B cell (primary cell): Measurements from ENCODE around the gene ZNF804B.

ENCODE experiments used
- EZH2 ChIP-seq: IDR thresholded peaks from 2 replicates; pipeline ENCODE4 v1.6.1; 2012; ENCODE audit warnings: borderline replicate concordance, low read depth, mild to moderate bottlenecking, moderate library complexity, low read length; ENCODE audit not compliant: insufficient read depth, poor library complexity, severe bottlenecking
- TF ChIP-seq, protein P1 (sequence below): fragments of 200-600 bp; IDR thresholded peaks from one replicate; pipeline ENCODE4 v1.8.0; 2022; ENCODE audit warnings: antibody characterized with exemption, mild to moderate bottlenecking

DNA sequence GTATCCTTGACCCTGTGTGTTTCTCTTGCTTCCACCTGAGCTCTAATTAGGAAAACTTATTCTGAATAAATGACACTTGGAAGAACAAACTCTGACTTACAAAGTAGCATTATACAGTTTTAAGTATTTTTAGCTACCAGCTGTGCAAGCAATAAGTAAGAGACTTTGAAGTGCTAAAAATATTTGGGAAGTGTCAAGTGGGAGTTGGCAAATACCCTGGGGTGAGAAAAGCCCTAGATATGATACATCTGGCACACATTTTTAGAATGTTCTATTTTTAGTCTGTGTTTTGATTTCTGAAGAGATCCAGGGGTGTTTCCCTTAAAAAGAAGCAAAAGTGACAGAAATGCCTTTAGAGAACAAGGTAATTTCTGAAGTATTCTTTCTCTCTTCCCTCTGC, 168.8 kb downstream of the ZNF804B start:
- TF ChIP-seq, protein P1, sequence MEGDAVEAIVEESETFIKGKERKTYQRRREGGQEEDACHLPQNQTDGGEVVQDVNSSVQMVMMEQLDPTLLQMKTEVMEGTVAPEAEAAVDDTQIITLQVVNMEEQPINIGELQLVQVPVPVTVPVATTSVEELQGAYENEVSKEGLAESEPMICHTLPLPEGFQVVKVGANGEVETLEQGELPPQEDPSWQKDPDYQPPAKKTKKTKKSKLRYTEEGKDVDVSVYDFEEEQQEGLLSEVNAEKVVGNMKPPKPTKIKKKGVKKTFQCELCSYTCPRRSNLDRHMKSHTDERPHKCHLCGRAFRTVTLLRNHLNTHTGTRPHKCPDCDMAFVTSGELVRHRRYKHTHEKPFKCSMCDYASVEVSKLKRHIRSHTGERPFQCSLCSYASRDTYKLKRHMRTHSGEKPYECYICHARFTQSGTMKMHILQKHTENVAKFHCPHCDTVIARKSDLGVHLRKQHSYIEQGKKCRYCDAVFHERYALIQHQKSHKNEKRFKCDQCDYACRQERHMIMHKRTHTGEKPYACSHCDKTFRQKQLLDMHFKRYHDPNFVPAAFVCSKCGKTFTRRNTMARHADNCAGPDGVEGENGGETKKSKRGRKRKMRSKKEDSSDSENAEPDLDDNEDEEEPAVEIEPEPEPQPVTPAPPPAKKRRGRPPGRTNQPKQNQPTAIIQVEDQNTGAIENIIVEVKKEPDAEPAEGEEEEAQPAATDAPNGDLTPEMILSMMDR, result no peak
- no peak for TF ChIP-seq EZH2
